Breast epithelium (tissue), 4 donors: ENCODE data around the gene SLC51A. TPM values are rescaled to one million over a fixed set of nuclear protein-coding genes. Genes with fewer than 3 reads are reported as not detected.

Experiments
- DNase-seq, 2 donors: peaks; one replicate each; pipeline ENCODE4 v3.0.0-alpha.2; 2019; ENCODE audit warnings: low spot score in 2 of 2
- H3K27ac ChIP-seq, 2 donors: fragments of 200-600 bp; sonication (generic) in 1 of 2; one replicate each; pipeline ENCODE4 v1.5.1; 2016 to 2019; ENCODE audit warnings: mild to moderate bottlenecking in 1 of 2
- H3K27me3 ChIP-seq, 2 donors: fragments of 200-600 bp; sonication (generic) in 1 of 2; one replicate each; pipeline versions ENCODE4 v1.5.1 to v1.6.0; 2017 to 2019; ENCODE audit warnings: control low read depth in 1 of 2, mild to moderate bottlenecking in 1 of 2
- H3K36me3 ChIP-seq: fragments of 200-600 bp; one replicate; pipeline ENCODE4 v1.5.1; 2019
- H3K4me1 ChIP-seq, 2 donors: fragments of 200-600 bp; sonication (generic); one replicate each; pipeline ENCODE4 v1.5.1; 2016 to 2019; ENCODE audit warnings: control low read depth in 1 of 2
- H3K4me3 ChIP-seq, 3 donors: fragments of 200-600 bp; sonication (generic); 1 replicate in 2 of 3; 2 replicates in 1 of 3; pipeline ENCODE4 v1.5.1; 2016 to 2019; ENCODE audit warnings: mild to moderate bottlenecking in 3 of 3, moderate library complexity in 2 of 3
- H3K9me3 ChIP-seq, 2 donors: fragments of 200-600 bp; sonication (generic) in 1 of 2; one replicate each; pipeline ENCODE4 v1.5.1; 2016 to 2019; ENCODE audit warnings: control low read depth in 1 of 2
- POLR2A ChIP-seq: fragments of 450-650 bp; IDR thresholded peaks from one replicate; pipeline ENCODE4 v1.6.1; 2016; ENCODE audit warnings: antibody characterized with exemption, mild to moderate bottlenecking, moderate library complexity
- POLR2AphosphoS5 ChIP-seq, 3 donors: sonication (generic); formaldehyde crosslinking; IDR thresholded peaks; one replicate each; pipeline ENCODE4 v1.6.1; 2017; ENCODE audit warnings: antibody characterized with exemption in 3 of 3
- intact Hi-C: fragments of 100-400 bp; cut with DNase I; formaldehyde crosslinking; loops from one replicate; pipeline ENCODE4 v1.15.1; 2023; ENCODE audit warnings: low total_unique reads
- total RNA-seq, 3 donors: library from RNA; depleted of rRNA; stranded (reverse); fragments of >200 nt; gene quantifications; one replicate each; pipeline ENCODE4 v1.1.0, GENCODE V29; 2016
- TF ChIP-seq, protein P1 (sequence below), 3 donors: fragments of 450-650 bp; IDR thresholded peaks; one replicate each; pipeline ENCODE4 v1.5.1; 2016 to 2017; ENCODE audit warnings: antibody characterized with exemption in 3 of 3, mild to moderate bottlenecking in 3 of 3, moderate library complexity in 3 of 3

The SLC51A gene
- total RNA-seq, 3 donors from 2014 or later = not detected

- H3K4me1 ChIP-seq = no peaks in the 10 kb centered on the region
- no peaks in the 10 kb centered on the region for H3K9me3 ChIP-seq
- no peak for DNase-seq
- H3K27ac ChIP-seq = no peak overlapping the region
- intact Hi-C loops = no loop called here
- no peaks in the 10 kb centered on the region for H3K27me3 ChIP-seq
- H3K4me3 ChIP-seq = no peak overlapping the region
- no peak for TF ChIP-seq POLR2A
- TF ChIP-seq POLR2AphosphoS5 (IDR thresholded peaks at IDR 0.05) = no peak
- TF ChIP-seq, protein P1, sequence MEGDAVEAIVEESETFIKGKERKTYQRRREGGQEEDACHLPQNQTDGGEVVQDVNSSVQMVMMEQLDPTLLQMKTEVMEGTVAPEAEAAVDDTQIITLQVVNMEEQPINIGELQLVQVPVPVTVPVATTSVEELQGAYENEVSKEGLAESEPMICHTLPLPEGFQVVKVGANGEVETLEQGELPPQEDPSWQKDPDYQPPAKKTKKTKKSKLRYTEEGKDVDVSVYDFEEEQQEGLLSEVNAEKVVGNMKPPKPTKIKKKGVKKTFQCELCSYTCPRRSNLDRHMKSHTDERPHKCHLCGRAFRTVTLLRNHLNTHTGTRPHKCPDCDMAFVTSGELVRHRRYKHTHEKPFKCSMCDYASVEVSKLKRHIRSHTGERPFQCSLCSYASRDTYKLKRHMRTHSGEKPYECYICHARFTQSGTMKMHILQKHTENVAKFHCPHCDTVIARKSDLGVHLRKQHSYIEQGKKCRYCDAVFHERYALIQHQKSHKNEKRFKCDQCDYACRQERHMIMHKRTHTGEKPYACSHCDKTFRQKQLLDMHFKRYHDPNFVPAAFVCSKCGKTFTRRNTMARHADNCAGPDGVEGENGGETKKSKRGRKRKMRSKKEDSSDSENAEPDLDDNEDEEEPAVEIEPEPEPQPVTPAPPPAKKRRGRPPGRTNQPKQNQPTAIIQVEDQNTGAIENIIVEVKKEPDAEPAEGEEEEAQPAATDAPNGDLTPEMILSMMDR (IDR thresholded peaks at IDR 0.05) = no peak
- peaks cover 4% of the 10 kb centered on the region for H3K36me3 ChIP-seq
Observed at GRCh38 chr3:196246612-196247308, 30.4 kb downstream of the SLC51A start.

- H3K36me3 ChIP-seq = peaks cover 4% of the 10 kb centered on the region
- TF ChIP-seq POLR2AphosphoS5 (IDR thresholded peaks at IDR 0.05) = no peak
- TF ChIP-seq, protein P1 (IDR thresholded peaks at IDR 0.05) = no peak
- TF ChIP-seq POLR2A = no peak
- intact Hi-C loops = no loop called here
- no peak overlapping the region for H3K27ac ChIP-seq
- no peaks in the 10 kb centered on the region for H3K4me1 ChIP-seq
- no peak for DNase-seq
- no peak overlapping the region for H3K4me3 ChIP-seq
- no peaks in the 10 kb centered on the region for H3K9me3 ChIP-seq
- H3K27me3 ChIP-seq = no peaks in the 10 kb centered on the region
Observed at GRCh38 chr3:196251918-196252317, 35.6 kb downstream of the SLC51A start.

DNA sequence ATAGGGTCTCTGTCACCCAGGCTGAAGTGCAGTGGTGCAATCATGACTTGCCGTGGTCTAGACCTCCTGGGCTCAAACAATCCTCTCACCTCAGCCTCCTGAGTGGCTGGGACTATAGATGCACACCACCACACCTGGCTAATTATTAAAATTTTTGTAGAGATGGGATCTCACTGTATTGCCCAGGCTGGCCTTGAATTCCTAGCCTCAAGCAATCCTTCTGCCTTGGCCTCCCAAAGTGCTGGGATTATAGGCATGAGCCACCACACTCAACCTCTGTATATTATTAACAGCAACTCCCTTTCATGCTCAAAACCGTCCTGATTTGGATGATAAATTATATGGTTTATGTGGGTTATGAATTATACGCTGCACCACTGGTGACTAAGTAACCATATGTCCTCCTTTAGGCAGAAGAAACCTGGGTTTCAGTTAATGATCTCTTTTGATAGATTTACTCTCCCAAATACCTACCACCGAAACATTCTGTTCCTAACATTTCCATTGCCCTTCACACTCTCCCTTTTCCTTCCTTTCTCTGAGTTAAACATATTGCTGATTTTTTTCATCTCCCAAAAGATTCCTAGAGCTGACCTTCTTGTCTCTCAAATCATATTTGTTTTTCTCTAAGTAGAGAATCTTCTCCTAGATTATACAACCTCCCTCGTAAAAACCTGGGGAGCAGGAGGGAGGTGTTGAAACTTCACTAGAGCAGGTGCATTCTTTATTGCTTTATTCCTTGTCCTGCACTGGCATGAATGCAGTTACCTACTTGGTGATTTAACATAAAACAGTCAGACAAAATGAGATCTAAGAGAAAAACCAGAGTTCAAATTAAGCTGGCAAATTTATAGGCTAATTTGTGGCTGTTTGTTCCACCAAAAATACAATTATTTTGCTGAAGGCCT is 38.3 kb downstream of the SLC51A start:
- no peak for DNase-seq
- Histone ChIP-seq H3K9me3 (no peaks in the 10 kb centered on the region), H3K4me1 (no peaks in the 10 kb centered on the region), H3K27ac (no peak overlapping the region), H3K4me3 (no peak overlapping the region), H3K36me3 (no peaks in the 10 kb centered on the region), H3K27me3 (no peaks in the 10 kb centered on the region)
- TF ChIP-seq POLR2AphosphoS5 (IDR thresholded peaks at IDR 0.05) = no peak
- TF ChIP-seq, protein P1 (IDR thresholded peaks at IDR 0.05) = no peak
- TF ChIP-seq POLR2A = no peak
- intact Hi-C loops = no loop called here

GRCh38 chr3:196255776-196256175 is 39.4 kb downstream of the SLC51A start:
- H3K4me1 ChIP-seq = no peaks in the 10 kb centered on the region
- TF ChIP-seq POLR2AphosphoS5 (IDR thresholded peaks at IDR 0.05) = no peak
- TF ChIP-seq, protein P1 (IDR thresholded peaks at IDR 0.05) = no peak
- no peak for TF ChIP-seq POLR2A
- intact Hi-C loops = no loop called here
- no peaks in the 10 kb centered on the region for H3K9me3 ChIP-seq
- no peak for DNase-seq
- H3K27me3 ChIP-seq = no peaks in the 10 kb centered on the region
- no peaks in the 10 kb centered on the region for H3K36me3 ChIP-seq
- no peak overlapping the region for H3K4me3 ChIP-seq
- no peak overlapping the region for H3K27ac ChIP-seq

- DNase-seq = no peak
- TF ChIP-seq POLR2AphosphoS5 (IDR thresholded peaks at IDR 0.05) (no peak), POLR2A (no peak)
- TF ChIP-seq, protein P1 (IDR thresholded peaks at IDR 0.05) = no peak
- intact Hi-C loops = no loop called here
- Histone ChIP-seq H3K27me3 (no peaks in the 10 kb centered on the region), H3K4me1 (no peaks in the 10 kb centered on the region), H3K4me3 (no peak overlapping the region), H3K27ac (no peak overlapping the region), H3K36me3 (no peaks in the 10 kb centered on the region), H3K9me3 (no peaks in the 10 kb centered on the region)
Observed at GRCh38 chr3:196260784-196261183, 44.5 kb downstream of the SLC51A start.
